IMR-90 (cell line): ENCODE data around the gene SKIL. TPM values are rescaled to one million over a fixed set of nuclear protein-coding genes. Genes with fewer than 3 reads are reported as not detected.

ENCODE experiments used
- ATAC-seq: fragments of 200-7000 bp; cut with Tn5 transposase; 2 replicates; pipeline ENCODE4 v1.9.1; 2020; ENCODE audit warnings: low read depth, mild to moderate bottlenecking, moderate library complexity
- BruUV-seq: library from RNA; stranded (reverse); fragments of 400-500 nt; replicated peaks from 2 replicates; lab custom pipeline; 2021; lab: Mats Ljungman, UMichigan
- CTCF ChIA-PET: fragments of 300-600 bp; formaldehyde crosslinking; extraction: SDS; loops from one replicate; lab custom pipeline; 2021; ENCODE audit warnings: antibody characterized with exemption; lab: Yijun Ruan, JAX
- POLR2A ChIA-PET: fragments of 300-600 bp; sonication (Branson Sonifier 250); formaldehyde crosslinking; loops from one replicate; lab custom pipeline; 2022; ENCODE audit warnings: antibody characterized with exemption; ENCODE audit not compliant: unreplicated experiment; lab: Charles Lee
- DNase-seq: peaks from one replicate; pipeline ENCODE4 v3.0.0; 2013
- H2AFZ ChIP-seq: replicated peaks from 2 replicates; pipeline ENCODE3; 2013; ENCODE audit warnings: low read length, mild to moderate bottlenecking; ENCODE audit not compliant: poor library complexity
- H2AK5ac ChIP-seq: 2 replicates; pipeline ENCODE4 v1.6.1; 2013; ENCODE audit warnings: low read depth, low read length, inconsistent platforms
- H2AK9ac ChIP-seq: replicated peaks from 2 replicates; pipeline ENCODE3; 2013; ENCODE audit warnings: mild to moderate bottlenecking, low read depth, low read length, moderate library complexity; ENCODE audit not compliant: poor library complexity
- H2BK120ac ChIP-seq: 2 replicates; pipeline ENCODE4 v1.6.1; 2013; ENCODE audit warnings: low read depth, low read length, inconsistent platforms
- H2BK15ac ChIP-seq: 3 replicates; pipeline ENCODE4 v1.6.1; 2013; ENCODE audit warnings: low read depth, low read length, inconsistent platforms
- H2BK20ac ChIP-seq: 2 replicates; pipeline ENCODE4 v1.6.1; 2013; ENCODE audit warnings: low read depth, mild to moderate bottlenecking, inconsistent platforms, low read length, moderate library complexity
- H2BK5ac ChIP-seq: 2 replicates; pipeline ENCODE4 v1.6.1; 2013; ENCODE audit warnings: mild to moderate bottlenecking, low read depth, low read length, inconsistent platforms; ENCODE audit not compliant: poor library complexity, severe bottlenecking
- H3K14ac ChIP-seq: replicated peaks from 2 replicates; pipeline ENCODE4 v1.6.1; 2013; ENCODE audit warnings: low read depth, low read length, inconsistent platforms
- H3K18ac ChIP-seq: 2 replicates; pipeline ENCODE4 v1.6.1; 2013; ENCODE audit warnings: low read depth, low read length, control low read depth
- H3K23ac ChIP-seq: 2 replicates; pipeline ENCODE4 v1.6.1; 2013; ENCODE audit warnings: low read depth, low read length, inconsistent platforms
- H3K27ac ChIP-seq: 2 replicates; pipeline ENCODE4 v1.5.1; 2013; ENCODE audit warnings: mild to moderate bottlenecking, control low read depth, low read length; ENCODE audit not compliant: insufficient read depth
- H3K27me3 ChIP-seq: 2 replicates; pipeline ENCODE4 v1.6.1; 2013; ENCODE audit warnings: low read length; ENCODE audit not compliant: control insufficient read depth, insufficient read depth
- H3K36me3 ChIP-seq: 2 replicates; pipeline ENCODE4 v1.6.1; 2013; ENCODE audit warnings: low read length, mixed read lengths; ENCODE audit not compliant: control insufficient read depth, insufficient read depth
- H3K4ac ChIP-seq: 2 replicates; pipeline ENCODE4 v1.6.1; 2013; ENCODE audit warnings: low read depth, low read length, inconsistent platforms
- H3K4me1 ChIP-seq: 2 replicates; pipeline ENCODE4 v1.6.1; 2013; ENCODE audit warnings: low read length, mixed read lengths; ENCODE audit not compliant: control insufficient read depth, insufficient read depth
- H3K4me2 ChIP-seq: 2 replicates; pipeline ENCODE4 v1.6.1; 2013; ENCODE audit warnings: low read depth, mild to moderate bottlenecking, control low read depth, low read length, moderate library complexity
- H3K4me3 ChIP-seq: 2 replicates; pipeline ENCODE4 v1.5.1; 2013; ENCODE audit warnings: low read depth, mild to moderate bottlenecking, control low read depth, low read length, moderate library complexity; ENCODE audit not compliant: insufficient read depth
- H3K56ac ChIP-seq: 2 replicates; pipeline ENCODE4 v1.6.1; 2013; ENCODE audit warnings: low read length, inconsistent platforms; ENCODE audit not compliant: insufficient read depth; ENCODE audit errors: extremely low read depth
- H3K79me1 ChIP-seq, 2 experiments: 2 replicates each; pipeline ENCODE4 v1.6.1; 2013; ENCODE audit warnings: low read length in 2 of 2, inconsistent platforms in 1 of 2, low read depth in 1 of 2
- H3K9ac ChIP-seq: 2 replicates; pipeline ENCODE4 v1.6.1; 2013; ENCODE audit warnings: low read depth, low read length, control low read depth
- H3K9me1 ChIP-seq: 2 replicates; pipeline ENCODE4 v1.6.1; 2013; ENCODE audit warnings: low read length, inconsistent platforms; ENCODE audit not compliant: insufficient read depth
- H3K9me3 ChIP-seq: 2 replicates; pipeline ENCODE4 v1.6.1; 2013; ENCODE audit warnings: low read length; ENCODE audit not compliant: control insufficient read depth, insufficient read depth
- H4K20me1 ChIP-seq: 2 replicates; pipeline ENCODE4 v1.6.1; 2013; ENCODE audit warnings: low read length, inconsistent platforms; ENCODE audit not compliant: insufficient read depth
- H4K5ac ChIP-seq: 2 replicates; pipeline ENCODE4 v1.6.1; 2013; ENCODE audit warnings: mild to moderate bottlenecking, low read depth, low read length, control low read depth
- H4K8ac ChIP-seq, 2 experiments: 2 replicates each; pipeline ENCODE4 v1.6.1; 2013; ENCODE audit warnings: low read depth in 2 of 2, low read length in 2 of 2, control low read depth in 1 of 2, inconsistent platforms in 1 of 2
- H4K91ac ChIP-seq: 2 replicates; pipeline ENCODE4 v1.6.1; 2013; ENCODE audit warnings: low read depth, low read length, inconsistent platforms; ENCODE audit not compliant: insufficient read depth
- BHLHE40 ChIP-seq: fragments of 150-350 bp; IDR thresholded peaks from 2 replicates; pipeline ENCODE4 v1.6.1; 2016; ENCODE audit warnings: mild to moderate bottlenecking, low read depth, low read length
- CEBPB ChIP-seq: IDR thresholded peaks from 2 replicates; pipeline ENCODE4 v1.6.1; 2012; ENCODE audit warnings: low read depth, low read length, improper control_type of control experiment
- FOS ChIP-seq: fragments of 150-350 bp; IDR thresholded peaks from 2 replicates; pipeline ENCODE4 v1.6.1; 2016; ENCODE audit warnings: low read depth, low read length
- MAFK ChIP-seq: IDR thresholded peaks from 2 replicates; pipeline ENCODE4 v1.6.1; 2012; ENCODE audit warnings: low read depth, low read length, improper control_type of control experiment
- MAZ ChIP-seq: IDR thresholded peaks from 2 replicates; pipeline ENCODE4 v1.6.1; 2012; ENCODE audit warnings: low read depth, mild to moderate bottlenecking, low read length, improper control_type of control experiment, moderate library complexity, borderline replicate concordance
- MXI1 ChIP-seq: IDR thresholded peaks from 2 replicates; pipeline ENCODE4 v1.6.1; 2012; ENCODE audit warnings: low read depth, mild to moderate bottlenecking, low read length, moderate library complexity, borderline replicate concordance
- NFE2L2 ChIP-seq: fragments of 150-350 bp; IDR thresholded peaks from 2 replicates; pipeline ENCODE4 v1.6.1; 2016; ENCODE audit warnings: low read depth, mild to moderate bottlenecking, low read length
- POLR2A ChIP-seq: IDR thresholded peaks from 2 replicates; pipeline ENCODE4 v1.6.1; 2012; ENCODE audit warnings: mild to moderate bottlenecking, low read depth, low read length
- RAD21 ChIP-seq: IDR thresholded peaks from 2 replicates; pipeline ENCODE4 v1.6.1; 2012; ENCODE audit warnings: low read length, improper control_type of control experiment
- RCOR1 ChIP-seq: IDR thresholded peaks from 2 replicates; pipeline ENCODE4 v1.6.1; 2012; ENCODE audit warnings: mild to moderate bottlenecking, low read length, improper control_type of control experiment; ENCODE audit not compliant: insufficient replicate concordance
- RFX5 ChIP-seq: IDR thresholded peaks from 2 replicates; pipeline ENCODE4 v1.8.0; 2012; ENCODE audit warnings: low read depth, mild to moderate bottlenecking, low read length, moderate library complexity
- SMC3 ChIP-seq: fragments of 150-350 bp; IDR thresholded peaks from 2 replicates; pipeline ENCODE4 v1.6.1; 2016; ENCODE audit warnings: low read depth, mild to moderate bottlenecking, antibody characterized with exemption, low read length, moderate library complexity
- WGBS, 2 experiments: methylation state at CpG; one replicate each; pipeline versions ENCODE4 v1.1.5 to v1.1.7; 2013; ENCODE audit warnings: missing lambda C conversion rate in 2 of 2; ENCODE audit not compliant: insufficient read length in 1 of 2; ENCODE audit errors: extremely low coverage in 2 of 2; 5-methylcytosine and 5-hydroxymethylcytosine counted together
- dilution Hi-C: fragments of 300-500 bp; cut with HindIII; formaldehyde crosslinking; loops from one replicate; pipeline ENCODE4 v1.14.3; 2018; ENCODE audit warnings: low sequenced_read_pairs; ENCODE audit not compliant: unreplicated experiment
- in situ Hi-C: fragments of 300-500 bp; cut with MboI; formaldehyde crosslinking; loops from 3 replicates; pipeline ENCODE4 v1.14.3; 2019; ENCODE audit warnings: low sequenced_read_pairs, inconsistent platforms, mixed read lengths
- intact Hi-C: fragments of 100-400 bp; cut with micrococcal nuclease; formaldehyde crosslinking; loops from 2 replicates; pipeline ENCODE4 v1.10.0; 2022
- polyA plus RNA-seq, 3 experiments: library from polyadenylated mRNA; depleted of rRNA; stranded (reverse); fragments of >200 nt; gene quantifications; 2 replicates each; pipeline ENCODE4 v1.2.3, GENCODE V29; 2012; ENCODE audit warnings: low replicate concordance in 1 of 3
- total RNA-seq: library from RNA; depleted of rRNA; stranded (reverse); fragments of >200 nt; gene quantifications from 2 replicates; pipeline ENCODE4 v1.2.3, GENCODE V29; 2012
- TF ChIP-seq, protein P1 (sequence below): conservative IDR thresholded peaks from 2 replicates; pipeline ENCODE4 v1.5.1; 2012; ENCODE audit warnings: mild to moderate bottlenecking, low read depth, low read length, improper control_type of control experiment
- TF ChIP-seq, protein P2 (sequence below): fragments of 150-350 bp; IDR thresholded peaks from 2 replicates; pipeline ENCODE4 v1.6.1; 2016; ENCODE audit warnings: low read depth, mild to moderate bottlenecking, low read length, moderate library complexity, borderline replicate concordance
- TF ChIP-seq, protein P3 (sequence below): fragments of 150-350 bp; IDR thresholded peaks from 2 replicates; pipeline ENCODE4 v1.6.1; 2017; ENCODE audit warnings: mild to moderate bottlenecking, antibody characterized with exemption, low read length, low read depth

Gene SKIL
- total and polyA plus RNA-seq, 2 of the 4 experiments (the other 2 are of a cell fraction), result 9.2 to 55.9 TPM

DNA sequence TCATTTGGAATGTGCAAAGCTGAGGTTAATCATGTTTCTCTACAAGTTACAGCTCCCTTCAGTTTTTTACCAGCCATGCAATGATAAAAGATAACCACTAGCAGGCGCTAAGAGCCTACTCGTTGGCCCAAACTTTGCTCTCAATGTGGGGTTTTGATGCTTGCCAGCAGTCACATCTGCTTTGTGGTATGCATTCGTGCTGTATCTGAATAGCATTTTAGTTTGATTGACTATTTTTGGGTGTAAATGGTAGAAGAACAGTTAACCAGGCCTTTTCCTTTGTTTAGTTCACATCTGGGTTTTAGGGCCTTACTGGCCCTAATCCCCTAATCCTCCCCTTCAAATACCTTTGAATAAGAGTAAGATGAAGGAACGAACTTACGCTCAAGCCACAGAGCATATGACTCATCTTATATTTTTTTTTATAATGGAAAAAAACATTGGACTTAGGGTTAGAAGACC lies 56.7 kb downstream of the SKIL start:
- peaks cover 4 to 12% of the 10 kb centered on the region in 2 experiments; a peak in 3 of 4 replicates for H3K79me1 ChIP-seq
- peak overlapping the region; percentile 91 for H2BK120ac ChIP-seq
- peak overlapping the region; percentile 4 for H4K91ac ChIP-seq
- ChIA-PET POLR2A (interaction anchor here (0.7 kb wide), 1 partner anchor 388 kb away, joined by 3 read pairs; no protein-coding TSS in a partner anchor), CTCF (interaction anchor here (0.6 to 5.2 kb wide), 28 partner anchors 9 to 434 kb away, joined by 3 to 101 read pairs (median 4); no protein-coding TSS in a partner anchor)
- peak overlapping the region; percentile 26 for H2BK5ac ChIP-seq
- H2BK20ac ChIP-seq, result peak overlapping the region; percentile 77
- in situ Hi-C loops (no loop called here), dilution Hi-C loops (no loop called here), intact Hi-C loops (loop anchor here (1.0 to 5.0 kb wide), 4 partner anchors 277 to 493 kb away; partner anchors contain the start of gene EIF5A2)
- peak overlapping the region; percentile 0 to 43; a peak in 2 of 4 replicates for H4K8ac ChIP-seq
- peak overlapping the region; percentile 3; the same call in 2 of the 3 replicates for H2BK15ac ChIP-seq
- peak; percentile 41 for ATAC-seq
- H3K9me3 ChIP-seq, result no peaks in the 10 kb centered on the region
- H4K5ac ChIP-seq, result no peak overlapping the region
- peak; percentile 93 for DNase-seq
- peak overlapping the region; percentile 40; the same call in 1 of the 2 replicates for H3K23ac ChIP-seq
- no CpG with 5 or more reads among the region's 5 CpGs for WGBS, 2 experiments
- no peak overlapping the region for H2AK5ac ChIP-seq
- no peaks in the 10 kb centered on the region for H3K36me3 ChIP-seq
- H3K4me2 ChIP-seq, result peak overlapping the region; percentile 0; the same call in 1 of the 2 replicates
- BruUV-seq, result no TSS peak
- no peak overlapping the region for H3K27ac ChIP-seq
- no peak overlapping the region for H3K18ac ChIP-seq
- H3K9me1 ChIP-seq, result no peaks in the 10 kb centered on the region
- no peaks in the 10 kb centered on the region for H3K27me3 ChIP-seq
- H4K20me1 ChIP-seq, result no peaks in the 10 kb centered on the region
- no peak overlapping the region for H3K9ac ChIP-seq
- H3K4me1 ChIP-seq, result peaks cover 2% of the 10 kb centered on the region
- no peak overlapping the region for H2AK9ac ChIP-seq
- peak overlapping the region; percentile 57; the same call in 1 of the 2 replicates for H3K4ac ChIP-seq
- H2AFZ ChIP-seq, result peak overlapping the region; percentile 45
- no peak overlapping the region for H3K4me3 ChIP-seq
- H3K14ac ChIP-seq, result peak overlapping the region; percentile 26; the same call in 1 of the 2 replicates
- H3K56ac ChIP-seq, result peak overlapping the region; percentile 11; the same call in 1 of the 2 replicates
- no peak for TF ChIP-seq NFE2L2
- peak; percentile 34; the same call in 1 of the 2 replicates for TF ChIP-seq BHLHE40
- TF ChIP-seq RCOR1, result no peak
- TF ChIP-seq, protein P1, sequence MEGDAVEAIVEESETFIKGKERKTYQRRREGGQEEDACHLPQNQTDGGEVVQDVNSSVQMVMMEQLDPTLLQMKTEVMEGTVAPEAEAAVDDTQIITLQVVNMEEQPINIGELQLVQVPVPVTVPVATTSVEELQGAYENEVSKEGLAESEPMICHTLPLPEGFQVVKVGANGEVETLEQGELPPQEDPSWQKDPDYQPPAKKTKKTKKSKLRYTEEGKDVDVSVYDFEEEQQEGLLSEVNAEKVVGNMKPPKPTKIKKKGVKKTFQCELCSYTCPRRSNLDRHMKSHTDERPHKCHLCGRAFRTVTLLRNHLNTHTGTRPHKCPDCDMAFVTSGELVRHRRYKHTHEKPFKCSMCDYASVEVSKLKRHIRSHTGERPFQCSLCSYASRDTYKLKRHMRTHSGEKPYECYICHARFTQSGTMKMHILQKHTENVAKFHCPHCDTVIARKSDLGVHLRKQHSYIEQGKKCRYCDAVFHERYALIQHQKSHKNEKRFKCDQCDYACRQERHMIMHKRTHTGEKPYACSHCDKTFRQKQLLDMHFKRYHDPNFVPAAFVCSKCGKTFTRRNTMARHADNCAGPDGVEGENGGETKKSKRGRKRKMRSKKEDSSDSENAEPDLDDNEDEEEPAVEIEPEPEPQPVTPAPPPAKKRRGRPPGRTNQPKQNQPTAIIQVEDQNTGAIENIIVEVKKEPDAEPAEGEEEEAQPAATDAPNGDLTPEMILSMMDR, result peak; percentile 98
- no peak for TF ChIP-seq MAZ
- no peak for TF ChIP-seq CEBPB
- TF ChIP-seq, protein P2, sequence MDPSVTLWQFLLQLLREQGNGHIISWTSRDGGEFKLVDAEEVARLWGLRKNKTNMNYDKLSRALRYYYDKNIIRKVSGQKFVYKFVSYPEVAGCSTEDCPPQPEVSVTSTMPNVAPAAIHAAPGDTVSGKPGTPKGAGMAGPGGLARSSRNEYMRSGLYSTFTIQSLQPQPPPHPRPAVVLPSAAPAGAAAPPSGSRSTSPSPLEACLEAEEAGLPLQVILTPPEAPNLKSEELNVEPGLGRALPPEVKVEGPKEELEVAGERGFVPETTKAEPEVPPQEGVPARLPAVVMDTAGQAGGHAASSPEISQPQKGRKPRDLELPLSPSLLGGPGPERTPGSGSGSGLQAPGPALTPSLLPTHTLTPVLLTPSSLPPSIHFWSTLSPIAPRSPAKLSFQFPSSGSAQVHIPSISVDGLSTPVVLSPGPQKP, result no peak
- TF ChIP-seq RAD21, result peak; percentile 96
- TF ChIP-seq, protein P3, sequence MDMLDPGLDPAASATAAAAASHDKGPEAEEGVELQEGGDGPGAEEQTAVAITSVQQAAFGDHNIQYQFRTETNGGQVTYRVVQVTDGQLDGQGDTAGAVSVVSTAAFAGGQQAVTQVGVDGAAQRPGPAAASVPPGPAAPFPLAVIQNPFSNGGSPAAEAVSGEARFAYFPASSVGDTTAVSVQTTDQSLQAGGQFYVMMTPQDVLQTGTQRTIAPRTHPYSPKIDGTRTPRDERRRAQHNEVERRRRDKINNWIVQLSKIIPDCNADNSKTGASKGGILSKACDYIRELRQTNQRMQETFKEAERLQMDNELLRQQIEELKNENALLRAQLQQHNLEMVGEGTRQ, result no peak
- no peak for TF ChIP-seq POLR2A
- no peak for TF ChIP-seq MXI1
- no peak for TF ChIP-seq MAFK
- peak; percentile 67; the same call in 1 of the 2 replicates for TF ChIP-seq FOS
- no peak for TF ChIP-seq RFX5
- peak; percentile 94 for TF ChIP-seq SMC3
